ENCODE data around the gene GPR142.

- TF ChIP-seq RCOR1 (conservative IDR thresholded peaks at IDR 0.05; ENCODE audit: low read depth, low read length) (no peak), POLR2A (IDR thresholded peaks at IDR 0.05; ENCODE audit: low read depth, low read length) (no peak), POLR2AphosphoS5 (IDR thresholded peaks at IDR 0.05; ENCODE audit: low read length) (no peak), RFX5 (IDR thresholded peaks at IDR 0.05; ENCODE audit: low read depth, low read length) (no peak), TAF1 (IDR thresholded peaks at IDR 0.05; ENCODE audit: borderline replicate concordance, low read depth, low read length) (no peak), ZNF217 (IDR thresholded peaks at IDR 0.05) (no peak), HCFC1 (IDR thresholded peaks at IDR 0.05; ENCODE audit: low read length) (no peak), SREBF1 (IDR thresholded peaks at IDR 0.05; ENCODE audit: low read length) (no peak), MAX (IDR thresholded peaks at IDR 0.05; ENCODE audit: low read depth, low read length) (no peak), CHD2 (IDR thresholded peaks at IDR 0.05; ENCODE audit: borderline replicate concordance, low read depth, low read length) (no peak), CHD4 (IDR thresholded peaks at IDR 0.05) (no peak), KDM1A (IDR thresholded peaks at IDR 0.05; ENCODE audit: borderline replicate concordance) (no peak)
- TF ChIP-seq, protein P1, sequence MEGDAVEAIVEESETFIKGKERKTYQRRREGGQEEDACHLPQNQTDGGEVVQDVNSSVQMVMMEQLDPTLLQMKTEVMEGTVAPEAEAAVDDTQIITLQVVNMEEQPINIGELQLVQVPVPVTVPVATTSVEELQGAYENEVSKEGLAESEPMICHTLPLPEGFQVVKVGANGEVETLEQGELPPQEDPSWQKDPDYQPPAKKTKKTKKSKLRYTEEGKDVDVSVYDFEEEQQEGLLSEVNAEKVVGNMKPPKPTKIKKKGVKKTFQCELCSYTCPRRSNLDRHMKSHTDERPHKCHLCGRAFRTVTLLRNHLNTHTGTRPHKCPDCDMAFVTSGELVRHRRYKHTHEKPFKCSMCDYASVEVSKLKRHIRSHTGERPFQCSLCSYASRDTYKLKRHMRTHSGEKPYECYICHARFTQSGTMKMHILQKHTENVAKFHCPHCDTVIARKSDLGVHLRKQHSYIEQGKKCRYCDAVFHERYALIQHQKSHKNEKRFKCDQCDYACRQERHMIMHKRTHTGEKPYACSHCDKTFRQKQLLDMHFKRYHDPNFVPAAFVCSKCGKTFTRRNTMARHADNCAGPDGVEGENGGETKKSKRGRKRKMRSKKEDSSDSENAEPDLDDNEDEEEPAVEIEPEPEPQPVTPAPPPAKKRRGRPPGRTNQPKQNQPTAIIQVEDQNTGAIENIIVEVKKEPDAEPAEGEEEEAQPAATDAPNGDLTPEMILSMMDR (IDR thresholded peaks at IDR 0.05 in 2 of 3, conservative IDR thresholded peaks at IDR 0.05 in 1 of 3; ENCODE audit: control insufficient read depth in 2 of 3, extremely low read depth in 1 of 3, insufficient read depth in 1 of 3, low read depth in 3 of 3, low read length in 3 of 3) = no peak
- TF ChIP-seq, protein P2, sequence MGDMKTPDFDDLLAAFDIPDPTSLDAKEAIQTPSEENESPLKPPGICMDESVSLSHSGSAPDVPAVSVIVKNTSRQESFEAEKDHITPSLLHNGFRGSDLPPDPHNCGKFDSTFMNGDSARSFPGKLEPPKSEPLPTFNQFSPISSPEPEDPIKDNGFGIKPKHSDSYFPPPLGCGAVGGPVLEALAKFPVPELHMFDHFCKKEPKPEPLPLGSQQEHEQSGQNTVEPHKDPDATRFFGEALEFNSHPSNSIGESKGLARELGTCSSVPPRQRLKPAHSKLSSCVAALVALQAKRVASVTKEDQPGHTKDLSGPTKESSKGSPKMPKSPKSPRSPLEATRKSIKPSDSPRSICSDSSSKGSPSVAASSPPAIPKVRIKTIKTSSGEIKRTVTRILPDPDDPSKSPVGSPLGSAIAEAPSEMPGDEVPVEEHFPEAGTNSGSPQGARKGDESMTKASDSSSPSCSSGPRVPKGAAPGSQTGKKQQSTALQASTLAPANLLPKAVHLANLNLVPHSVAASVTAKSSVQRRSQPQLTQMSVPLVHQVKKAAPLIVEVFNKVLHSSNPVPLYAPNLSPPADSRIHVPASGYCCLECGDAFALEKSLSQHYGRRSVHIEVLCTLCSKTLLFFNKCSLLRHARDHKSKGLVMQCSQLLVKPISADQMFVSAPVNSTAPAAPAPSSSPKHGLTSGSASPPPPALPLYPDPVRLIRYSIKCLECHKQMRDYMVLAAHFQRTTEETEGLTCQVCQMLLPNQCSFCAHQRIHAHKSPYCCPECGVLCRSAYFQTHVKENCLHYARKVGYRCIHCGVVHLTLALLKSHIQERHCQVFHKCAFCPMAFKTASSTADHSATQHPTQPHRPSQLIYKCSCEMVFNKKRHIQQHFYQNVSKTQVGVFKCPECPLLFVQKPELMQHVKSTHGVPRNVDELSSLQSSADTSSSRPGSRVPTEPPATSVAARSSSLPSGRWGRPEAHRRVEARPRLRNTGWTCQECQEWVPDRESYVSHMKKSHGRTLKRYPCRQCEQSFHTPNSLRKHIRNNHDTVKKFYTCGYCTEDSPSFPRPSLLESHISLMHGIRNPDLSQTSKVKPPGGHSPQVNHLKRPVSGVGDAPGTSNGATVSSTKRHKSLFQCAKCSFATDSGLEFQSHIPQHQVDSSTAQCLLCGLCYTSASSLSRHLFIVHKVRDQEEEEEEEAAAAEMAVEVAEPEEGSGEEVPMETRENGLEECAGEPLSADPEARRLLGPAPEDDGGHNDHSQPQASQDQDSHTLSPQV (IDR thresholded peaks at IDR 0.05) = no peak
These were observed 15.8 kb downstream of the GPR142 start for GRCh38 chr17:74383141-74383540.

Data from GM12878 (cell line).